D721Med (cell line): ENCODE data around the gene THPO.

ENCODE experiments used
- DNase-seq: peaks from one replicate; pipeline ENCODE4 v3.0.0; 2011; ENCODE audit warnings: low spot score; ENCODE audit not compliant: insufficient read length
- FAIRE-seq: peaks from 2 replicates; lab custom pipeline; 2011; peaks lifted over from hg19 to GRCh38; lab: Jason Lieb, UNC
- TF ChIP-seq, protein P1 (sequence below): IDR thresholded peaks from 2 replicates; pipeline ENCODE4 v1.5.1; 2012; ENCODE audit warnings: mild to moderate bottlenecking, control low read depth; ENCODE audit not compliant: insufficient read depth; ENCODE audit errors: missing control alignments

The THPO gene

DNA sequence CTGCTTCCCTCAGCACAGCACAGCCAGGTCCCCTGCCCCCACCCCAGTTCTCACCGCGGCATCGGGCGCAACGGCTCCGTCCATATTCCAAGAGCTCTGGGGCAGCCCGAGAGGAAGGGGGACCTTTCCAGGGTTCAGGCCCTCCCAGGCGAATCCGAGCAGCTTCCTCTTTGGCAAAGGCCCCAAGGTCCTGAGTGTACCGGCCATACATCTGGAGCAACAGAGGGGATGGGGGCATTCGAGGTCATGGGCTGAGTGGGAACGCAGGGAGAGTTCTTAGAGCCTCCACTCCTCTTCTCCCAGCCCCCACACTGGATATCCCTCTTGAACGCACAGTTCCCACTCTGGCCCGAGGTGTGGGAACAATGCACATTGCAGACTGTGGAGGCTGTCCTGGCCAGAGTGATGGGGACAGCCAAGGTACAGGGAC, 19.1 kb downstream of the THPO start:
- FAIRE-seq: no peak
- TF ChIP-seq, protein P1, sequence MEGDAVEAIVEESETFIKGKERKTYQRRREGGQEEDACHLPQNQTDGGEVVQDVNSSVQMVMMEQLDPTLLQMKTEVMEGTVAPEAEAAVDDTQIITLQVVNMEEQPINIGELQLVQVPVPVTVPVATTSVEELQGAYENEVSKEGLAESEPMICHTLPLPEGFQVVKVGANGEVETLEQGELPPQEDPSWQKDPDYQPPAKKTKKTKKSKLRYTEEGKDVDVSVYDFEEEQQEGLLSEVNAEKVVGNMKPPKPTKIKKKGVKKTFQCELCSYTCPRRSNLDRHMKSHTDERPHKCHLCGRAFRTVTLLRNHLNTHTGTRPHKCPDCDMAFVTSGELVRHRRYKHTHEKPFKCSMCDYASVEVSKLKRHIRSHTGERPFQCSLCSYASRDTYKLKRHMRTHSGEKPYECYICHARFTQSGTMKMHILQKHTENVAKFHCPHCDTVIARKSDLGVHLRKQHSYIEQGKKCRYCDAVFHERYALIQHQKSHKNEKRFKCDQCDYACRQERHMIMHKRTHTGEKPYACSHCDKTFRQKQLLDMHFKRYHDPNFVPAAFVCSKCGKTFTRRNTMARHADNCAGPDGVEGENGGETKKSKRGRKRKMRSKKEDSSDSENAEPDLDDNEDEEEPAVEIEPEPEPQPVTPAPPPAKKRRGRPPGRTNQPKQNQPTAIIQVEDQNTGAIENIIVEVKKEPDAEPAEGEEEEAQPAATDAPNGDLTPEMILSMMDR: no peak
- no peak for DNase-seq

DNA sequence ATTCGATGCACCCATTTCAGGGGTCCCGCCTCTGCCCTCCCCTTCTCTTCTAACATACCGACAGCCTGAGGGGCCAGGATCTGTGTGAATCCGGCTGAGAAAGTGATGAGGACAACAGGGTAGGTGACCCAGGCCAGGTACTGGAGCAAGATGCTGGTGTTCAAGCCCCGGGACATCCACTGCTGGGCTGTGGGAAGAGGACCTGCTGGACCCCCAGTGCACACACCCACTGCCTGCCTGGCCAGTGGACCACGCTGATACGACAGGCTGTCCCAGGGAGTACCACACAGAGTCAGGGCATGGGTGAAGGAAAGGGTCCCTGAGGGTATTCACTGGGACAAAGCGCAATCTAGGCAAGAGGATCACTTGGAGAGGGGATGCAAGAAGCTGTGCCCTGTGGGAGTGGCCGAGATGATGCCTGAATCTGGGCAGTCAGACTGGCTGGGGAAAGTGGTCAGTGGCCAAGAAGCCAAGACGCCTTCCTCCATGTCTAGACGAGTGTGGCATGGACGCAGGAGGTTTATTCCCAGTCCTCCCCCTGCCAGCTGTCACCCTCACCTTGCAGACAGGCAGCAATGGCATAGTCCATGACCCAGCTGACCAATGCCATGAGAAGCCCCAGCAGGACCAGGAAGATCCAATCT, 19.8 kb downstream of the THPO start:
- TF ChIP-seq, protein P1: no peak
- FAIRE-seq: no peak
- no peak for DNase-seq

DNA sequence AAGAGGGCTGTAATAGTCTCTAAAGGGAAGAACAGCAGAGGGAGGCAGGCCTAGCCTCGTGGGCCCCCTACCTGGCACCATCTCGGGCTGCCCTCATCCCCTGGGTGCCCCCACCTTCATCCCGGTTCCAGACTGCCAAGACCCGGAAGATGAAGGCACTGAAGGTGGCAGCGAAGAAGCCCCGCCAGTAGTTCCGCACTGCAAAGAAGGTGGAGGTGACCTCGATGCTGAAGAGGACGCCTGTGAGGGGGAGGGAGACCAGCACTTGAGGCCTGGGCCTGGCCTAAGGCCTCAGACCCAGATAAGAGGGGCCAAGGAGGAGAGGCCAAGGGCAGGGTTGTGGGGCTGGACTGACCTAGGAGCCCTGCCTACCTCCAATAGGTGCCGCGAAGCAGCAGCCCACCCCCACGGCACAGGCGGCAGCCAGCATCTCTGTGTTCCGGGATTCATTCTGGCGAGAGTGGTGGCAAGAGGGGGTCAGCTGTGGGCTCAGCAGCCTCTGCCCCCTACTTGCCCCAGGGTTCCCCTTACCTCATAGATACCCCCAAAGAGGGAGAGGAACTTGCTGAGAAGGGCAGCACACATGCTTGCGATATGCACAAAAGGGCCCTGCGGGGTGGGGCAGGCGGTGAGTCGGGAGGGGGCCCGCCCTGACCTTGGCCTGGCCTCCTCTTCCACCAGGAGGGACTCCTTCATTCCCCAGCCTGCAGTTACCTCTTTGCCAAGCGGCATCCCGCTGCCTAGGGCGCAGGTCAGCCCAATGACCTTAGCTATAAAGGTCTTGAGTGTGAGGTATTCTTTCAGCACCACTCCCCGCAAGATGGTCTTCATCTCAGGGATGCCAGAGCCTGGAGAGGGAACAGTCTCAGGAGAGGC, 20.5 kb downstream of the THPO start:
- no peak for DNase-seq
- FAIRE-seq: no peak
- TF ChIP-seq, protein P1: no peak

DNA sequence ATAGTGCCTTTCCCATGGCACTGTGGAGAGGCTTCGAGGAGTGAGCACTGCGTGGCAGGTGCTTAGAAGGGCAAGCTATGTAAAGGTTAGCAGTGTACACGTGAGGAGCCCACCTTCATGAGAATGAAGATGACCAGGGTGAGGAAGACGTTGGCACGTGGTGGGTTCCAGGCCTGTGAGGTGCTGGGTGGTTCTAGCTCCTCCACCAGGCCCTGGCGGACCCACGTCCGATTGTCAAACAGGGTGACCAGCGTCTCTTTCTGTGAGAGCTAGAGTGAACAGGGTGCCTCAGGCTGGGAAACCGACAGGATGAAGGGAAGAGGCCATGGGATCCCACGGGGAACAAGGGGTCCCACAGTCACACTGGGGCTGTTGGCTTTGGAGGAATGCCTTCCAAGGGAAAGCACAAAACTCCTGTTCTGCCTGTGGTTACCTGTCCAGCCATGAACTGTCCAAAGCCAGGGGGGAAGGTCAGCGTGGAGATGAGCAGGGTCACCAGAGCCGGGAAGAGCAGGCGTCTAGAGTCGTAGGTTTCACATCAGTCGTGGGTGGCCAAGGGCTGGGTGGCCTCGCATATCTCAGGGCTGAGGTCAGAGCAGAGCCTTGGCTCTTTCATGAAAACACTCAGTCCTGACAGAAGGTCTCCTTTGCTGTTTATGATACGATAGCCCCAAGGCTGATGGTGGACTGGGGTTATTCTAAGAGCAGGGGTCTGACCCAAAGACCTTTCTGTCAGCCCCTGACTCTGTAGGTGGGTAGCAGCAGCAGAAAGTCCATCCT, 22.6 kb downstream of the THPO start:
- no peak for FAIRE-seq
- TF ChIP-seq, protein P1: no peak

DNA sequence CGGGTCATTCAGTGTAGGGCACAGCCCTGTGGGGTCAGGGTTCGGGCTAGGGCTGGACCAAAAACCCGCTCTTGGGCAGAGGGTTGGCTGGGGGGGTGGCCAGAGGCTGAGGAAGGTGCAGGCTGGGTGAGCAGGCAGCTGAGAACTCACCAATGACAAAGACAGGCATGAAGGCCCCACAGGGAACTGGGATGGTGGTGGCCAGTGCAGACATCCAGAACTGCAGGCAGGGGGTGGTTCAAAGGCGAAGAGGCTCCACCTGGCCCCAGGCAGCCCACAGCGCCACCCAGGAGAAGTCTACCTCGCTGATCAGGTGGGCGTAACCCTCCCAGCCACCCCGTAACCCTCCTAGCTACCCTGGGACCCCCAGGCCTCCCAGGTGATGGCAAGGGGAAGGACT, 23.3 kb downstream of the THPO start:
- FAIRE-seq (no peak), DNase-seq (no peak)
- TF ChIP-seq, protein P1: no peak

More for the DNA sequence above, 22.6 kb downstream of the THPO start:
- DNase-seq: no peak

DNA sequence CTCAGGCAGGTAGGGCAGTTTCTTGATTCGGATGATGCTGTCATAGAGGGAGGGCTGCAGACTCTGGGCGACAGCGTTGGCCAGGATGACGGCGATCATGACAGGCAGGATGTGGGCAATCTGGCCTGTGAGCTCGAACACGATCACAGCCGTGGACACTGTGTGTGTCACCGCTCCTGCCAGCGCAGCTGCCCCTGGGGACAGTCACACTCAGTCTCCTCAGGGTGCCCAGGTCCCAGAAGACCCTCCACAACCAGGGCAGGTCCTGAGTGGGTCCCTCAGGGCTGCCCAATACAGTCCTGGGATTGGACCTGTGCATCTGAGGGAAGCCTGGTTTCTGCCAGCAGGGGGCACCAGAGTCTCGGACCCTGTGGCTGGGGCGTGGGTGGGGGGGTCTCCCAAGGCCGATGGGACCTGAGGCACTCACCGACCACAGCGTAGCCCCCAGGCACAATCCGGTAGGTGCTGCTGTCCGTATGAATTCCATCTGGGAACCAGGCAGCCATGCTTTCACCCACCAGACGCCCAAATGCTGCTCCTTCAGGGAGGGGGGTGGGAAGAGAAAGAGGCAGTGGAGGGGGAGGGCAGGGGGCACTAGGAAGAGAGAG, 23.8 kb downstream of the THPO start:
- TF ChIP-seq, protein P1: peak; percentile 62
- DNase-seq: peak; percentile 81

More for the DNA sequence above, 23.8 kb downstream of the THPO start:
- FAIRE-seq: no peak
